ENCODE results near the gene KIF6. TPM values are rescaled to one million over a fixed set of nuclear protein-coding genes. Genes with fewer than 3 reads are reported as not detected.
A peak's percentile ranks its signal among the peaks of the same experiment; 100 is the strongest.

Gene KIF6
- total RNA-seq, 4 donors from 2014 or later: 0.83 to 2.6 (median 1.1) TPM

- intact Hi-C loops (cut with DNase I): no loop called here
- 61% methylated on average over 3 of the region's 5 CpGs for WGBS
- Histone ChIP-seq H3K27ac (replicated peaks in 1 of 4) (peak overlapping the region; percentile 33 to 66 (median 52)), H3K4me3 (no peak overlapping the region), H3K27me3 (no peaks in the 10 kb centered on the region), H3K9me3 (no peaks in the 10 kb centered on the region), H3K36me3 (no peaks in the 10 kb centered on the region), H3K4me1 (peaks cover 0 to 66% (median 57%) of the 10 kb centered on the region in 4 donors)
- DNase-seq (ENCODE audit: extremely low spot score): no peak
- TF ChIP-seq EP300 (IDR thresholded peaks at IDR 0.05) (no peak), POLR2A (IDR thresholded peaks at IDR 0.05; ENCODE audit: low read depth) (no peak), POLR2AphosphoS5 (IDR thresholded peaks at IDR 0.05) (peak in 1 of 2 donors; percentile 34), CTCF (IDR thresholded peaks at IDR 0.05) (no peak)
These were observed 163.5 kb downstream of the KIF6 start for GRCh38 chr6:39561536-39562266.

- intact Hi-C loops (cut with DNase I): no loop called here
- TF ChIP-seq CTCF (IDR thresholded peaks at IDR 0.05) (no peak), EP300 (IDR thresholded peaks at IDR 0.05) (no peak), POLR2A (IDR thresholded peaks at IDR 0.05; ENCODE audit: low read depth) (no peak), POLR2AphosphoS5 (IDR thresholded peaks at IDR 0.05) (no peak)
- Histone ChIP-seq H3K36me3 (no peaks in the 10 kb centered on the region), H3K27me3 (no peaks in the 10 kb centered on the region), H3K4me1 (peaks cover 0 to 58% (median 49%) of the 10 kb centered on the region in 4 donors), H3K4me3 (no peak overlapping the region), H3K27ac (replicated peaks in 1 of 4) (peak overlapping the region in 1 of 4 donors; percentile 52), H3K9me3 (no peaks in the 10 kb centered on the region)
- no peak for DNase-seq (ENCODE audit: extremely low spot score)
These were observed 164.3 kb downstream of the KIF6 start for GRCh38 chr6:39560915-39561314.

GRCh38 chr6:39558591-39559190, 166.5 kb downstream of the KIF6 start:
- TF ChIP-seq POLR2A (IDR thresholded peaks at IDR 0.05; ENCODE audit: low read depth) (no peak), CTCF (IDR thresholded peaks at IDR 0.05) (no peak), POLR2AphosphoS5 (IDR thresholded peaks at IDR 0.05) (no peak), EP300 (IDR thresholded peaks at IDR 0.05) (no peak)

GRCh38 chr6:39558079-39558478, 167.1 kb downstream of the KIF6 start:
- Histone ChIP-seq H3K27ac (replicated peaks in 1 of 4) (peak overlapping the region in 1 of 4 donors; percentile 2), H3K36me3 (no peaks in the 10 kb centered on the region), H3K4me1 (peaks cover 0 to 44% (median 37%) of the 10 kb centered on the region in 4 donors), H3K27me3 (no peaks in the 10 kb centered on the region), H3K9me3 (no peaks in the 10 kb centered on the region), H3K4me3 (no peak overlapping the region)
- intact Hi-C loops (cut with DNase I): no loop called here
- WGBS: 42% methylated on average over 1 of the region's 1 CpG
- DNase-seq (ENCODE audit: extremely low spot score): no peak
- TF ChIP-seq CTCF (IDR thresholded peaks at IDR 0.05) (no peak), POLR2AphosphoS5 (IDR thresholded peaks at IDR 0.05) (no peak), POLR2A (IDR thresholded peaks at IDR 0.05; ENCODE audit: low read depth) (no peak)

More at GRCh38 chr6:39558591-39559190, 166.5 kb downstream of the KIF6 start:
- Histone ChIP-seq H3K27me3 (no peaks in the 10 kb centered on the region), H3K4me3 (no peak overlapping the region), H3K9me3 (no peaks in the 10 kb centered on the region), H3K36me3 (no peaks in the 10 kb centered on the region), H3K27ac (replicated peaks in 1 of 4) (peak overlapping the region in 1 of 4 donors; percentile 2), H3K4me1 (peaks cover 0 to 43% (median 36%) of the 10 kb centered on the region in 4 donors)
- intact Hi-C loops (cut with DNase I): no loop called here
- DNase-seq (ENCODE audit: extremely low spot score): no peak

Measured in esophagus muscularis mucosa (tissue), 4 donors.